ENCODE results near the gene CHEK2. TPM values are rescaled to one million over a fixed set of nuclear protein-coding genes. Genes with fewer than 3 reads are reported as not detected.
"Not testable (repeated sequence)": the region's sequence is repeated elsewhere in the genome, so short reads cannot be mapped to it uniquely, and the experiment has no call there.

Gene CHEK2
- polyA plus RNA-seq, 4 donors, result 6.5 to 25.4 (median 15.0) TPM

DNA sequence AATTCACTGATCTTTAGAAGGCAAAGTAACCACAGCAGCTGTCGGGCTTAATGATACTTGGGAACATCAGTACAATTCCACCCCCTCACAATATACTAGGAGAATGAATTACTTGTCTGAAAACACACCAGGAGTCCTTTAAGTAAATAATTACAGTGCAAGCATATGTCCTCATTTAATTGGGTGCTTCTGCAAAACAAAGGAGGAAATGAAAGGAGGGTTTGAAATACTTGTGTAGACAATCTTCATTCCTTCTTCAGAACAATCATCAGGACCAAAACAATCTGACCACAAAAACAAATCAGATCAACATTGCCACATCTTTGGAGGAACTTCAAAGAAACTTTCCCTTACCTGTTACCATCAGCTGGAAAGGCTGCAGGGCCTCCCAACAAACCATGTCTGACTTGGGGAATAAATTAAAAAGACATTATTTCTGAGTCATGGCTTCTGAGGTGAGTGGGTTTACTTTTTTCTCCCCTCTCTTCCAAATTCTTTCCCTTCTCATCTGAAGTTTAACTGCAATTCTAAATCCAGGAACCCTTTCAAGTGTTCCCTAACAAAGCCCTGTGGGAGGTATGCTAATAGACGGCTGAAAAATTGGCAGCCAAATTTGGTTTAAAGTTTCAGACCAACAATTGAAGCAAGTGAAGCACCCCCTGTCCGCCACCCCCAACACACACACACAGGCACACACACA lies 18.4 kb upstream of the CHEK2 start:
- H3K36me3 ChIP-seq (ENCODE audit: control insufficient read depth in 3 of 3, insufficient read depth in 2 of 3, low read depth in 1 of 3, low read length in 3 of 3), result peaks cover 0 to 3% (median 0%) of the 10 kb centered on the region in 3 donors
- DNase-seq, result no peak
- FAIRE-seq, result no peak
- WGBS, 3 donors, result 55 to 83% (median 77%) methylated on average over 3 of the region's 3 CpGs
- H3K4me3 ChIP-seq (ENCODE audit: low read depth in 1 of 3, low read length in 3 of 3), result no peak overlapping the region
- H3K4me1 ChIP-seq (ENCODE audit: control insufficient read depth in 3 of 3, insufficient read depth in 2 of 3, low read depth in 1 of 3, low read length in 2 of 3), result no peaks in the 10 kb centered on the region
- no peaks in the 10 kb centered on the region for H3K27me3 ChIP-seq (ENCODE audit: control insufficient read depth in 3 of 3, insufficient read depth in 3 of 3, low read length in 3 of 3)
- H3K9me3 ChIP-seq (ENCODE audit: control insufficient read depth in 2 of 2, insufficient read depth in 1 of 2, low read depth in 1 of 2, low read length in 1 of 2), result no peaks in the 10 kb centered on the region
- H3K27ac ChIP-seq (ENCODE audit: low read depth in 1 of 3, low read length in 2 of 3), result peak overlapping the region in 1 of 3 donors; percentile 22

GRCh38 chr22:28754512-28754911 lies 12.9 kb upstream of the CHEK2 start:
- FAIRE-seq; H3K4me3 ChIP-seq (ENCODE audit: low read depth in 1 of 3, low read length in 3 of 3); DNase-seq; H3K9me3 ChIP-seq (ENCODE audit: control insufficient read depth in 2 of 2, insufficient read depth in 1 of 2, low read depth in 1 of 2, low read length in 1 of 2); H3K27me3 ChIP-seq (ENCODE audit: control insufficient read depth in 3 of 3, insufficient read depth in 3 of 3, low read length in 3 of 3); H3K4me1 ChIP-seq (ENCODE audit: control insufficient read depth in 3 of 3, insufficient read depth in 2 of 3, low read depth in 1 of 3, low read length in 2 of 3); H3K27ac ChIP-seq (ENCODE audit: low read depth in 1 of 3, low read length in 2 of 3): not testable (repeated sequence)
- 97 to 98% (median 98%) methylated on average over 3 of the region's 3 CpGs for WGBS, 3 donors
- peaks cover 0 to 20% (median 3%) of the 10 kb centered on the region in 3 donors for H3K36me3 ChIP-seq (ENCODE audit: control insufficient read depth in 3 of 3, insufficient read depth in 2 of 3, low read depth in 1 of 3, low read length in 3 of 3)

- FAIRE-seq (no peak), DNase-seq (no peak)
- 69 to 96% (median 84%) methylated on average over 6 of the region's 6 CpGs for WGBS, 3 donors
- no peak overlapping the region for H3K27ac ChIP-seq (ENCODE audit: low read depth in 1 of 3, low read length in 2 of 3)
- peaks cover 0 to 46% (median 7%) of the 10 kb centered on the region in 3 donors for H3K36me3 ChIP-seq (ENCODE audit: control insufficient read depth in 3 of 3, insufficient read depth in 2 of 3, low read depth in 1 of 3, low read length in 3 of 3)
- H3K4me1 ChIP-seq (ENCODE audit: control insufficient read depth in 3 of 3, insufficient read depth in 2 of 3, low read depth in 1 of 3, low read length in 2 of 3), result no peaks in the 10 kb centered on the region
- H3K9me3 ChIP-seq (ENCODE audit: control insufficient read depth in 2 of 2, insufficient read depth in 1 of 2, low read depth in 1 of 2, low read length in 1 of 2), result no peaks in the 10 kb centered on the region
- no peaks in the 10 kb centered on the region for H3K27me3 ChIP-seq (ENCODE audit: control insufficient read depth in 3 of 3, insufficient read depth in 3 of 3, low read length in 3 of 3)
- H3K4me3 ChIP-seq (ENCODE audit: low read depth in 1 of 3, low read length in 3 of 3), result no peak overlapping the region
Measured at GRCh38 chr22:28750471-28750881, 8.9 kb upstream of the CHEK2 start.

GRCh38 chr22:28743852-28744251 lies 2.2 kb upstream of the CHEK2 start:
- FAIRE-seq, result no peak
- H3K4me3 ChIP-seq (ENCODE audit: low read depth in 1 of 3, low read length in 3 of 3), result no peak overlapping the region
- H3K9me3 ChIP-seq (ENCODE audit: control insufficient read depth in 2 of 2, insufficient read depth in 1 of 2, low read depth in 1 of 2, low read length in 1 of 2), result no peaks in the 10 kb centered on the region
- 90 to 96% (median 94%) methylated on average over 3 of the region's 3 CpGs for WGBS, 3 donors
- peaks cover 0 to 42% (median 7%) of the 10 kb centered on the region in 3 donors for H3K36me3 ChIP-seq (ENCODE audit: control insufficient read depth in 3 of 3, insufficient read depth in 2 of 3, low read depth in 1 of 3, low read length in 3 of 3)
- no peaks in the 10 kb centered on the region for H3K27me3 ChIP-seq (ENCODE audit: control insufficient read depth in 3 of 3, insufficient read depth in 3 of 3, low read length in 3 of 3)
- H3K27ac ChIP-seq (ENCODE audit: low read depth in 1 of 3, low read length in 2 of 3), result no peak overlapping the region
- H3K4me1 ChIP-seq (ENCODE audit: control insufficient read depth in 3 of 3, insufficient read depth in 2 of 3, low read depth in 1 of 3, low read length in 2 of 3), result peaks cover 0 to 12% (median 0%) of the 10 kb centered on the region in 3 donors
- no peak for DNase-seq

DNA sequence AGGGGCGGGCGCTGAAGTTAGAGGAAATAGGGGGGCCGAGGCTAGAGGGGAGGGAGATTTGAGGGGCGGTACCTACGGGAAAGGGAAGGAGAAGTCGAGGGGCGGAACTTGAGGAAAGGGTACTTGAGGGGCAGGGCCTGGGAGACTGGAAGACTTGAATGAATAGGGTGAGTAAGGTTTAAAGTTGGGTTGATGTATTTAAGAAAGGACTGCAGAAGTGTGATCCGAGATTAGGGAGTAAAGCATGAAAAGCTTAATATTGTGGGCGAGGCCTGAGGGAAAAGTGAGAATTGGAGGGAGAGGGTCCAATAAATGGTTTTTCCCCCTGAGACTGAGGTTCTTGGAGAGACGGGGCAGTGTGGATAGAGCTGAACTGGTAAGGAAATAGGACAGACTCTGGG lies 942 bp upstream of the CHEK2 start:
- FAIRE-seq, result no peak
- 0 to 2% (median 2%) methylated on average over 10 of the region's 10 CpGs for WGBS, 3 donors

DNA sequence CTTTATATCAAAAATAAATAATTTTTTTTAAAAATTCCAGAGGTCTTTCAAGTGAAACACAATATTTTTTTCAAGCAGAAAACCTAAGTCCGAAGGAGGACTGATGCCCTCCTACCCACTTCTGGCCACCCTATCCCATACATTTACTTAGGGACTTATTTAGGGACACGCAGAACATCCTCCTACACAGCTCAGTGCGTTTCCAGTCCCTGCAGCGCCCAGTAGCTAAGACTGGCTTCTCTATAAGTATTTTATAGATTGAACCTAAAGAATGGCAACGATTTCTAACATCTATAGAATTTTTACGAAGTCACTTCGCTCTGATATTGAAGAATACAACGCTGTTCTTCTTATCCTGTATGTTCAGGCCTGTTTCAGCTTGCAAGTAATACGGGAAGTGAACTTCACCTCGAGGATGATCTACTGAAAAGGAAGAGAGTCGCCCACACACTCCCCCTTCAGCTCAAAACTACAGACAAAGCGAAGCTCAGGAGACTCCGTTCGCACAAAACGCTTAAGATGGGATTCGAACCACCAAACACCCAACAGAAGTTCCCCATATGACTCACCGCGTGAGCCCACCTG lies 328 bp downstream of the CHEK2 start:
- FAIRE-seq, result no peak
- Histone ChIP-seq H3K27ac (ENCODE audit: low read depth in 1 of 3, low read length in 2 of 3) (peak overlapping the region in 2 of 3 donors; percentile 0 to 15), H3K4me1 (ENCODE audit: control insufficient read depth in 3 of 3, insufficient read depth in 2 of 3, low read depth in 1 of 3, low read length in 2 of 3) (peaks cover 0 to 26% (median 2%) of the 10 kb centered on the region in 3 donors)

More for the DNA sequence above, 942 bp upstream of the CHEK2 start:
- no peaks in the 10 kb centered on the region for H3K27me3 ChIP-seq (ENCODE audit: control insufficient read depth in 3 of 3, insufficient read depth in 3 of 3, low read length in 3 of 3)
- H3K27ac ChIP-seq (ENCODE audit: low read depth in 1 of 3, low read length in 2 of 3), result peak overlapping the region; percentile 73 to 98 (median 93)
- H3K4me3 ChIP-seq (ENCODE audit: low read depth in 1 of 3, low read length in 3 of 3), result peak overlapping the region in 2 of 3 donors; percentile 80 to 81
- H3K36me3 ChIP-seq (ENCODE audit: control insufficient read depth in 3 of 3, insufficient read depth in 2 of 3, low read depth in 1 of 3, low read length in 3 of 3), result peaks cover 0 to 31% (median 7%) of the 10 kb centered on the region in 3 donors
- H3K4me1 ChIP-seq (ENCODE audit: control insufficient read depth in 3 of 3, insufficient read depth in 2 of 3, low read depth in 1 of 3, low read length in 2 of 3), result peaks cover 0 to 24% (median 2%) of the 10 kb centered on the region in 3 donors
- DNase-seq, result no peak
- H3K9me3 ChIP-seq (ENCODE audit: control insufficient read depth in 2 of 2, insufficient read depth in 1 of 2, low read depth in 1 of 2, low read length in 1 of 2), result no peaks in the 10 kb centered on the region

GRCh38 chr22:28738876-28739275 lies 2.7 kb downstream of the CHEK2 start:
- H3K36me3 ChIP-seq (ENCODE audit: control insufficient read depth in 3 of 3, insufficient read depth in 2 of 3, low read depth in 1 of 3, low read length in 3 of 3), result peaks cover 0 to 11% (median under 1%) of the 10 kb centered on the region in 3 donors
- FAIRE-seq; H3K9me3 ChIP-seq (ENCODE audit: control insufficient read depth in 2 of 2, insufficient read depth in 1 of 2, low read depth in 1 of 2, low read length in 1 of 2); H3K4me3 ChIP-seq (ENCODE audit: low read depth in 1 of 3, low read length in 3 of 3); DNase-seq; H3K27me3 ChIP-seq (ENCODE audit: control insufficient read depth in 3 of 3, insufficient read depth in 3 of 3, low read length in 3 of 3); H3K27ac ChIP-seq (ENCODE audit: low read depth in 1 of 3, low read length in 2 of 3): not testable (repeated sequence)
- peaks cover 0 to 26% (median 2%) of the 10 kb centered on the region in 3 donors for H3K4me1 ChIP-seq (ENCODE audit: control insufficient read depth in 3 of 3, insufficient read depth in 2 of 3, low read depth in 1 of 3, low read length in 2 of 3)
- WGBS, 3 donors, result 87 to 93% (median 91%) methylated on average over 8 of the region's 8 CpGs

More for the DNA sequence above, 328 bp downstream of the CHEK2 start:
- Histone ChIP-seq H3K4me3 (ENCODE audit: low read depth in 1 of 3, low read length in 3 of 3) (peak overlapping the region in 2 of 3 donors; percentile 80 to 81), H3K9me3 (ENCODE audit: control insufficient read depth in 2 of 2, insufficient read depth in 1 of 2, low read depth in 1 of 2, low read length in 1 of 2) (no peaks in the 10 kb centered on the region), H3K36me3 (ENCODE audit: control insufficient read depth in 3 of 3, insufficient read depth in 2 of 3, low read depth in 1 of 3, low read length in 3 of 3) (peaks cover 0 to 23% (median 4%) of the 10 kb centered on the region in 3 donors), H3K27me3 (ENCODE audit: control insufficient read depth in 3 of 3, insufficient read depth in 3 of 3, low read length in 3 of 3) (no peaks in the 10 kb centered on the region)
- DNase-seq, result no peak
- 3 to 6% (median 5%) methylated on average over 18 of the region's 18 CpGs for WGBS, 3 donors

DNA sequence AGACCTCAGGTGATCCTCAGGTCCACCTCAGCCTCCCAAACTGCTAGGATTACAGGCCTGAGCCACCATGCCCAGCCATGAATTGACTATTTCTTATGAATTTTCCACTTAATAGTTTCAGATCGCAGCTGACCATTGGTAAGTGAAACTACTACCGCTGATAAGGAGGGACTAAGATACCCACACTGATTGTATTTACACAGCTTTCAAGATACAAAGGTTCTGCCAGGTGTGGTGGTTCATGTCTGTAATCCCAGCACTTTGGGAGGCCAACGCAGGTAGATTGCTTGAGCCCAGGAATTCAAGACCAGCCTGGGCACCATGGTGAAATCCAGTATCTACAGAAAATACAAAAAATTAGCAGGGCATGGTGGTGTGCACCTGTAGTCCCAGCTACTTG lies 3.9 kb downstream of the CHEK2 start:
- DNase-seq, result peak; percentile 46 to 56
- Histone ChIP-seq H3K36me3 (ENCODE audit: control insufficient read depth in 3 of 3, insufficient read depth in 2 of 3, low read depth in 1 of 3, low read length in 3 of 3) (peaks cover 0 to 16% (median 0%) of the 10 kb centered on the region in 3 donors), H3K27ac (ENCODE audit: low read depth in 1 of 3, low read length in 2 of 3) (peak overlapping the region in 1 of 3 donors; percentile 5), H3K4me1 (ENCODE audit: control insufficient read depth in 3 of 3, insufficient read depth in 2 of 3, low read depth in 1 of 3, low read length in 2 of 3) (peaks cover 0 to 21% (median 2%) of the 10 kb centered on the region in 3 donors), H3K27me3 (ENCODE audit: control insufficient read depth in 3 of 3, insufficient read depth in 3 of 3, low read length in 3 of 3) (no peaks in the 10 kb centered on the region), H3K4me3 (ENCODE audit: low read depth in 1 of 3, low read length in 3 of 3) (no peak overlapping the region), H3K9me3 (ENCODE audit: control insufficient read depth in 2 of 2, insufficient read depth in 1 of 2, low read depth in 1 of 2, low read length in 1 of 2) (no peaks in the 10 kb centered on the region)
- no peak for FAIRE-seq
- WGBS, 3 donors, result 19 to 70% (median 46%) methylated on average over 3 of the region's 3 CpGs
